H1 (cell line): ENCODE measurements around the gene PRDM1. TPM values are rescaled to one million over a fixed set of nuclear protein-coding genes. Genes with fewer than 3 reads are reported as not detected.

Experiments
- ASH2L ChIP-seq: fragments of 200-600, 300-600 bp; sonication (generic); IDR thresholded peaks from one replicate; pipeline ENCODE4 v1.7.1; 2017; ENCODE audit warnings: low read length
- RXRA ChIP-seq: IDR thresholded peaks from 2 replicates; pipeline ENCODE4 v1.6.1; 2011; ENCODE audit warnings: low read depth, mild to moderate bottlenecking, low read length, moderate library complexity; ENCODE audit not compliant: insufficient read depth
- SP1 ChIP-seq: IDR thresholded peaks from 2 replicates; pipeline ENCODE4 v1.6.1; 2011; ENCODE audit warnings: low read depth, low read length
- SP4 ChIP-seq: IDR thresholded peaks from 2 replicates; pipeline ENCODE4 v1.6.1; 2012; ENCODE audit warnings: low read length, inconsistent platforms
- polyA plus RNA-seq, 7 experiments: library from polyadenylated mRNA; depleted of rRNA in 3 of 7; stranded (reverse) in 5 of 7; unstranded in 2 of 7; fragments of >200 nt in 5 of 7; fragments of 200-250 nt in 2 of 7; gene quantifications; 1 replicate in 5 of 7; 2 replicates in 1 of 7; 4 replicates in 1 of 7; pipeline versions ENCODE4 v1.2.1 to v1.2.3, GENCODE V29; 2011 to 2013; ENCODE audit warnings: missing spikeins in 2 of 7, mixed read lengths in 2 of 7
- total RNA-seq: library from RNA; stranded (reverse); fragmentation: NEBNext Ultra II Directional; extraction: Animal tissue kit (Norgen Biotek cat#: 25700); gene quantifications from 2 replicates; pipeline ENCODE4 v1.2.1, GENCODE V29; 2021

Gene PRDM1
- total and polyA plus RNA-seq, 2 of the 8 experiments (the other 6 are each of a cell fraction or from before 2014, with no cell fraction given) = 0.21 to 0.74 TPM

- TF ChIP-seq ASH2L = no peak
- no peak for TF ChIP-seq RXRA
- TF ChIP-seq SP1 = no peak
- TF ChIP-seq SP4 = no peak
Observed at GRCh38 chr6:106100755-106101154, 14.6 kb downstream of the PRDM1 start (continued).
